GM19035 (cell line): Measurements from ENCODE around the gene IFI35.
A peak's percentile ranks its signal among the peaks of the same experiment; 100 is the strongest.
"Not testable (repeated sequence)": the region's sequence is repeated elsewhere in the genome, so short reads cannot be mapped to it uniquely, and the experiment has no call there.

Source experiments
- ATAC-seq: cut with Tn5 transposase; IDR thresholded peaks from one replicate; pipeline ENCODE4 v1.9.1; 2021; ENCODE audit not compliant: unreplicated experiment

Gene IFI35

DNA sequence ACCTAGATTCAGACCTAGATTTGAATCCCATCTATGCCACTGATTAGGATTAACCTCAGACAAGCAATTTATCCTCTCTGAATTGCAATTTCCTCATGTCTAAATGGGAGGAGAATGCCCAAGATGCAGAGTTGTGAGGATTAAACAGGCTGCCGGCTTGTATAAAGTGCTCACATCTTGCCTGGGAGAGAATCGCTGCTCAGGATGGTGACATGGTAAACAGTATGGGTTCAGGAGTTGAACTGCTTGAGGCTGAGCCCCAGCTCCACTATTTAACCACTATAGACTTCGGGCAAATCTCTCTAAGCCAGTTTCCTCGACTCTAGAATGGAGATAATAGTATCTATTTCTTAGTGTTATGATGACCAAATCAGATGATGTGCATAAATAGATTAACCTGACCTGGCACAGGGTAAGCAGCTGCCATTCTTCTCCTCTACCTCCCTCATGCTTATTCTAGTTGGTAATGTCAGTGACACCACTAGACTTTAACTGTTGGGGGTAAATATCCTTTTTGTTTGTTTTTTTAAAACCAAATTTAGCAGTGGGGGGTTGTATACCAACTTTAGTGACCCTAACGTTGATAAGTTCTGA is 9.1 kb upstream of the IFI35 start:
- no peak for ATAC-seq

DNA sequence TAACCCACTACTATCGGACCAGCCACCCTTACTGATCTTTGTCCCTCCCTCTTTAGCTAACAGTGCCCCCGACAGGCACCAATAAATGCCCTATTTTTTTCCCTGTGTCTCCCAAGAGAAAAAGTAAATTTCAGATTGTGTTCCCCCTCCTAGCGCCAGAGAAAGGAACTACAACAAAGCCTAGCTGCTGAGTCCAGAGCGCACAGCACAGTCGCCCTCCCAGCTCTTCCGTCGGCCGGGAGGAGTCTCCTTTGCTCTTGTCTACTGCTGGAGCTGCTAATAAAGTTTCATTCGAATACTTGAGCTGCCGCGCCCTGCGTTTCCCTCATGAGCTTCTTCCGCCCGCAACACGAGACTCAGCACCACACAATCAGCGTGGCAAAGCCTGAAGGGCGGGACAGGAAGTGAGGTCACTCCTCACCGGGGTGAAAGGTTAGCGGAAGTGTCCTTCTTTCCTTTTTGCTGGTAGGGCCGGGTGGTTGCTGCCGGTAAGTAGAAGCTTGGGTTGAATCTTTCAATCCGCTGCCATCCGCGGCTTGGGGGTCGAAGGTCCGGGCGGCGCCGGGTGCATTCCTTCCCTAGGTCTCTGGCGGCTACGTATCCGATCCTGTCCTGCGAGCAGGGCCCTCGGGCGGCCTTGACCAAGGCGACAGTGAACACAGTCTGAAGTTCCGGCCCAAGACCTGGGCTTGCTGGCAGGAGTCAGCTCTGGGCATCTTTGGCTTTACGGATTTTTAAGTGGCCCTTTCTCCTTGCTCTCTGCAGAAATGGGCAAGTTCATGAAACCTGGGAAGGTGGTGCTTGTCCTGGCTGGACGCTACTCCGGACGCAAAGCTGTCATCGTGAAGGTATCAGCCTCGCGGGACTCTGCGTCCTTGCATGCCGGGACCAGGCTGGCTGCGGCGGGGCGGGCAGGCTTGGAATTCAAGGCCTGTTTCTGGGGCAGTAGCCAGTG is 8.3 kb upstream of the IFI35 start, which contains the start of gene RPL27:
RPL27 (plus strand) TSS at position 436 of the 955 bp plus-strand sequence; CDS start at position 768, 332 bp downstream.
- peak; percentile 93 for ATAC-seq

DNA sequence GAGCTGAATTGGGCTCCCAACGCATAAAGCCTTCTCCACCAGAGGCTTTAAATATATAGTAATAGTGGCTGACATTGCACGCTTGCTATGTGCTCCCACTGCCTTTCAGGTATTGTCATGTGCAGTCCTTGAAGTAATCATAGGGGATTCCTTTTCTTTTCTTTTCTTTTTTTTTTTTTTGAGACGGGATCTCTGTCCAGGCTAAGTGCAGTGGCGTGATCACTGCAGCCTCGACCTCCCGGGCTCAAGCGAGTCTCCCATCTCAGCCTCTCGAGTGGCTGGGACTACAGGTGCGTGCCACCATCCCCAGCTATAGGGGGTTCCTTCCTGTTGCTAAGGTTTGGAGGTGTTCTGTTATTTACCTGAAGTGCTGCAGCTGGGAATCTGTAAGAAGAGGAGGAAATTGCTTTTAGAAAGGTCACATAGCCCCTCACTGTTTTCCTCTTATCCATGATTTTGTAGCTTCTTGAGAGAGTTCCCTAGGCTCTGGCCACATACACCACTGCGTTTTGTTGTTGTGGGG is 7.5 kb upstream of the IFI35 start:
- no peak for ATAC-seq

GRCh38 chr17:43000894-43001293 is 5.7 kb upstream of the IFI35 start:
- ATAC-seq: not testable (repeated sequence)

GRCh38 chr17:43003542-43004172 is 2.9 kb upstream of the IFI35 start:
- no peak for ATAC-seq

DNA sequence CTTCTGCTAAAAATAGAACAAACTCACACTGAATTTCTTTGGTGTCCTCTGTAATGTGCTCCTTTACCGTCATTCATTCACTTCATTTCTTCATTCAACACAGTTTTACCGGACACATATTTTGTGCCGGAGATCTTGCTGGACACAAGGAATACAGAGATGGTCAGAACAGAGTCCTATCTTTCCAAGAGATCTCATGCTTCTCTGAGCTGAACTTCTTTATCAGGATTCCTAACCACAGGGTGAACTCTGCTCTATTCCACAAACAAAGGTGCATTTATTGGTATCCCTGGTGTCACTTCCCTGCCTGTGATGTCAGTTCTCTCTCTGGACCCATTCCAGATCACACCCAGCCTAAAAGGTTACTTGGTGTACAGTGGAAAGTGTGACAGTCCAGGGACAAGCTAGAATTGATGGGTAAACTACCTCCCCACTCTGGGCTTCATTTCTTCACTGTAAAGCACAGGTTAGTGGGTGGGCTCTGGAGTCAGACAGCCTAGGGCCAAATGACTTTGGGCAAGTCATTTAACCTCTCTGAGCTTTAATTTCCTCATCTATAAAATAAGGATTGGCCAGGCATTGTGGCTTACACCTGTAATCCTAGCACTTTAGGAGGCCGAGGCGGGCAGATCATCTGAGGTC is 4.2 kb downstream of the IFI35 start:
- ATAC-seq: no peak

- no peak for ATAC-seq
Observed at GRCh38 chr17:43011728-43012472, 5.3 kb downstream of the IFI35 start.

DNA sequence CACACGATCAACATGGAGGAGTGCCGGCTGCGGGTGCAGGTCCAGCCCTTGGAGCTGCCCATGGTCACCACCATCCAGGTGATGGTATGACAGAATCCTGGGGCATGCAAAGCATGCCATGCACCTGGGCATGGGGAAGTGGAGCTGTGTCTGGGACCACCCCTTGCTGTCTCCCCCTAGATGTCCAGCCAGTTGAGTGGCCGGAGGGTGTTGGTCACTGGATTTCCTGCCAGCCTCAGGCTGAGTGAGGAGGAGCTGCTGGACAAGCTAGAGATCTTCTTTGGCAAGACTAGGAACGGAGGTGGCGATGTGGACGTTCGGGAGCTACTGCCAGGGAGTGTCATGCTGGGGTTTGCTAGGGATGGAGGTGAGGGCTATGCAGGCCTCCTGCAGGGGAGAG is 6.7 kb downstream of the IFI35 start:
- no peak for ATAC-seq

DNA sequence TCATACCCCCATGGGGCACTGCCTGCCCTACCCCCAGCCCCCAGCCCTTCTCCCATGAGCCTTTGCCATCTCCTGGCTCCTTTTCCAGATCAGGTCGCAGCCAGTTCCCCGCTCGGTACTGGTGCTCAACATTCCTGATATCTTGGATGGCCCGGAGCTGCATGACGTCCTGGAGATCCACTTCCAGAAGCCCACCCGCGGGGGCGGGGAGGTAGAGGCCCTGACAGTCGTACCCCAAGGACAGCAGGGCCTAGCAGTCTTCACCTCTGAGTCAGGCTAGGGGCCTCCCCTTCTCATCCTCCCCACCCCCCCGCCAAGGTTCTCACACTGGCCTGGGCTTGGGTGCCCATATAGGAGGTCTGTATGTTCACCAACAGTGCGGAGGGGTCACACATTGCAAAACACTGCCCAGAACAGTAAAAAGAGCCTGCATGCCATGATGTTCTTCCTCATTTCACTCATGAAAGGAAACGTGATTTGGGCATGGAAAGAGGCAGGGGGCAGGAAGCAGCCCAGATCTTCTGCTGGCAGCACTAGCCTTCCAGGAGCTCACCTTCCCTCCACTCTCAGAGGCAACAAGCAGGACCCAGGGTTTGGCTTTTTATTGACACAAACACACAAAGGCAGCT is 7.5 kb downstream of the IFI35 start:
- ATAC-seq: no peak

- no peak for ATAC-seq
Observed at GRCh38 chr17:43014649-43015542, 8.3 kb downstream of the IFI35 start.

- ATAC-seq: no peak
Observed at GRCh38 chr17:43015579-43015978, 9.0 kb downstream of the IFI35 start.

DNA sequence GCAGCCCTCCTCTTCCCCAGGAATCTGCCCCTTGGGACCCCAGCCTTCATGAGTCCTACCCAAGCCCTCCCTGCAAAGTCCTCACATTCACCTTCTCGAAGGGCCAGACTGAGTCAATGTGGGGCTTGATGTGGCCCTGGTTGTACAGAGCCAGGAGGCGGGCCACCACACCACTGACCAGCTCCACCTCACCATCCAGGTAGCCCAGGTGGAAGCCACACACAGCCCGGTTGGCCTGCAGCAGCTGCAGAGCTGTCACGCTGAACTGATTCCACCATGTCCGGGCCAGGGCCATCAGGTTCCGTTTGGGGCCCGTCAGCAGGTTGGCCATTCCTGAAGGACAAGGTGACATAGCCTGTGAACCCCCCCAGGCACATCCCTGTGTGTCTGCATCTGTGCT is 9.6 kb downstream of the IFI35 start:
- no peak for ATAC-seq

DNA sequence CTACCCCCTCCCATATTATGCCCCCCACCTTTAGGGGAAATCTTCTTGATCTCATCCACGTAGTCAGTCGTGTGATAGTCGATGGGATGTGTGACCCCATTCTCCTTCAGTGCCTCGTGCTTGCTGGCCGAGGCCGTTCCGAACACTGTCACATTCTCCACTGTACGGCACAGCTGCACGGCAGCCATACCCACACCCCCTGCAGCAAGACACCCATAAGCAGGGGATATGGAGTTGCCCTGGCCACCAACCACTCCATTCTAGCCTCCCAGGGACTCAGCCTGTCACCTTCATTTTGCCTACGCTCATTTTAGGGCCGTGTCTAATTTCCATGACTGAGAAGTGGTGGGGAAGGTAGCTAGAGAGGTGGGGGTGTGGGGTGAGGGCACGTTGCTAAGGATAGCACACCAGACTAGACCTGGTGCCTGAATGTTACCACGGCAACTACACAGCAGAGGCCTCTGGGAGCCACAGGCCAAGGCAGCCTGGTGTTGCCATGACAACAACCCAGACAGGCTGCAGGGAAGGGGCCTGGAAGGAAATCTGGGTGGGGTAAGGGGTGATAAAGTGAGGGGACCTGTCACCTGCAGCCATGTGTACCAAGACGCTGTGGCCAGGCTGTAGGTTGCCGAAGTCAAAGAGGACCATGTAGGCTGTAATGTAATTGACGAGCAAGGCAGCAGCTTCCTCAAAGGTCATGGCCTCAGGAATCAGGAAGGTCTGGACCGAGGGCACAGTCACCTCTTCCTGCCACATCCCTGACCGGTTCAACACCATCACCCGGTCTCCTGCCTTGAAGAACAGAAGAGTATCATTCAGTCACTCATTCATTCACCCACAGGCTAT is 11.6 kb downstream of the IFI35 start:
- ATAC-seq: no peak

- ATAC-seq: no peak
Observed at GRCh38 chr17:43018932-43019331, 12.3 kb downstream of the IFI35 start.

DNA sequence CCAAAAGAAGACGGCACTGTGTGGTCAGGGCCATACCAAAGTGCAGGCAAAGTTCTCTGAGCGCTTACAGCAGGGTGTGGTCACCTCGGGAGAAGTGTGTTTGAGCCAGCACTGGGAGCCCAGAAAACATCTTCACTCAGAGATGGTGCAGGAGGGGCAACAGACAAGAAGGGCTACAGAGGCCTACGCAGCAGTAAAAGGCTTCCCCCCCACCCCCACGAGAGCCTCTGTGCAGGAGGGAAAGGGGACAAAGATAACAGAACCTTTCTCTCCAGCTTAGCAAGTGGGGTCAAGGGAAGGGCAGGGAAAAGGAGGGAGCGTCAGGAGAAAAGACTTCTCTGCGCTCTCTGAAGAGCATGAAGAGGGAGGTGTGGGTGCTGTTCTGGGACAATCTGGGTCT is 12.8 kb downstream of the IFI35 start:
- ATAC-seq: no peak

GRCh38 chr17:43020030-43020621 is 13.5 kb downstream of the IFI35 start:
- no peak for ATAC-seq
